ENCODE data around the gene CHTOP.
A peak's percentile ranks its signal among the peaks of the same experiment; 100 is the strongest.

CHTOP gene

DNA sequence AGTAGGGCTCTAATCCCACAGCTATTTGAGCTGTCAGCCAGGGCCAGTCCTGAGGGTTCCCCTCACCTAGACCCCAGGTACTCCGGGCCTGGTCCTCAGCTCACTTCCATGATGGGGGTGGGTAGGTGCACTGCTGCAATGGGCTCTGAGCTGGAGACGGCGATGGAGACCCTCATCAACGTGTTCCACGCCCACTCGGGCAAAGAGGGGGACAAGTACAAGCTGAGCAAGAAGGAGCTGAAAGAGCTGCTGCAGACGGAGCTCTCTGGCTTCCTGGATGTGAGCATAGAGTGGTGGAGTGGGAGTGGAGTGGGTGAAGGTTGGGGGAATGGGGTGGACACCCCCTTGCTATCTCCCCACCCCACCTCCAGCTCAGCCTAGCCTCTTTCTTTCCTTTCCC, 3.5 kb upstream of the CHTOP start:
- H4K8ac ChIP-seq (ENCODE audit: low read depth, low read length) = no peak overlapping the region
- H3K36me3 ChIP-seq (ENCODE audit: control insufficient read depth, insufficient read depth, low read length) = no peaks in the 10 kb centered on the region
- H3K79me1 ChIP-seq (ENCODE audit: low read length) = no peaks in the 10 kb centered on the region
- no peak overlapping the region for H3K27ac ChIP-seq (ENCODE audit: low read depth, low read length)
- no peak overlapping the region for H3K4me3 ChIP-seq (ENCODE audit: low read length)
- no peak overlapping the region for H3K4me2 ChIP-seq (ENCODE audit: low read length)
- no peak overlapping the region for H2BK120ac ChIP-seq (ENCODE audit: low read depth, low read length)
- H3K79me2 ChIP-seq (ENCODE audit: control insufficient read depth, insufficient read depth, low read length) = peaks cover 9% of the 10 kb centered on the region
- H3K27me3 ChIP-seq (ENCODE audit: insufficient read depth, low read length, poor library complexity) = no peaks in the 10 kb centered on the region
- no peak overlapping the region for H3K4ac ChIP-seq (ENCODE audit: low read depth, low read length)
- peaks cover 2% of the 10 kb centered on the region for H3K4me1 ChIP-seq (ENCODE audit: control insufficient read depth, low read depth, low read length)
- no peak overlapping the region for H2AK5ac ChIP-seq (ENCODE audit: low read length)
- no CpG with 5 or more reads among the region's 7 CpGs for WGBS (ENCODE audit: extremely low coverage, insufficient coverage, low lambda C conversion rate)
- no peak overlapping the region for H2BK5ac ChIP-seq (ENCODE audit: low read length)
- H4K5ac ChIP-seq (ENCODE audit: low read length) = no peak overlapping the region
- H2BK15ac ChIP-seq (replicated peaks; ENCODE audit: low read depth) = no peak overlapping the region
- H3K9ac ChIP-seq (ENCODE audit: low read length) = no peak overlapping the region
- no peak for DNase-seq
- H3K23ac ChIP-seq (ENCODE audit: low read length) = no peak overlapping the region
- no peak overlapping the region for H3K56ac ChIP-seq (ENCODE audit: low read length)
- no peak overlapping the region for H3K18ac ChIP-seq (ENCODE audit: low read length)

DNA sequence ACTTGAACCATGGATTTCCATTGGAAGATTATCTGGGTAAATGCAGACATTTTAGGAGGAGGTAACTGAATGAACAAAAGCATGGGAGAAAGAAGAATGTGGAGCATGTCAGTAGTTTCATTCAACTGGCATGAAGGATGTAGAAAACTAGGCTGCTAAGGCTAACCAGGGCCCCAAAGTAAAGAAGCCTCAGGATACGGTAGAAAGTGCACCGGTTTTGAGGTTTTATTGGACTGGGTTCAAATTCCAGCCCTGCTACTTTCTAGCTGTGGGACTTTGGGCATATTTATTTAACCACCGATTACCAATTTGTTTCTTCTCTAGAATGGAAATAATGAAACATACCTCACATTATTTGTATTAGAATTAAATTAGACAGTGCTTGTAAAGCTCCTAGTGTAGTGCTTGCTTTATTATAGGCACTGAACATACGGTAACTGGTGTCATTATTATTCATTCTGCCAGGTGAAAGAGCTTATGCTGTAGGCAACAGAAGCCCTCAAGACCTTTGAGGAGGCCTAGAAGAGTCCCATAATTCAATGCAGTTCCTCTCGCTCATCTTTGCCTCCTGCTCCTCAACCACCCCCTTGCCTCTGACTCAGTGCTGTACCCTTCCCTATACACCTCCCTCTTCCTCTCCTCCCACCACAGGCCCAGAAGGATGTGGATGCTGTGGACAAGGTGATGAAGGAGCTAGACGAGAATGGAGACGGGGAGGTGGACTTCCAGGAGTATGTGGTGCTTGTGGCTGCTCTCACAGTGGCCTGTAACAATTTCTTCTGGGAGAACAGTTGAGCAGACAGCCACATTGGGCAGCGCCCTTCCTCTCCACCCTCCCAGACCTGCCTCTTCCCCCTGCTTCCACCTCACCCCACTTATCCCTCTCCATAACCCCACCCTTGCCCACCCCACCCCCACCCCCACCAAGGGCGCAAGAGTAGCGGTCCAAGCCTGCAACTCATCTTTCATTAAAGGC, 2.5 kb upstream of the CHTOP start:
- Histone ChIP-seq H3K36me3 (ENCODE audit: control insufficient read depth, insufficient read depth, low read length) (peaks cover under 1% of the 10 kb centered on the region), H3K4me3 (ENCODE audit: low read length) (no peak overlapping the region), H4K5ac (ENCODE audit: low read length) (no peak overlapping the region), H4K8ac (ENCODE audit: low read depth, low read length) (no peak overlapping the region), H2BK120ac (ENCODE audit: low read depth, low read length) (no peak overlapping the region), H3K56ac (ENCODE audit: low read length) (peak overlapping the region; percentile 38), H2AK5ac (ENCODE audit: low read length) (no peak overlapping the region), H2BK15ac (replicated peaks; ENCODE audit: low read depth) (no peak overlapping the region), H3K4me2 (ENCODE audit: low read length) (no peak overlapping the region), H3K23ac (ENCODE audit: low read length) (no peak overlapping the region), H3K79me1 (ENCODE audit: low read length) (peaks cover under 1% of the 10 kb centered on the region), H3K9ac (ENCODE audit: low read length) (no peak overlapping the region), H3K4ac (ENCODE audit: low read depth, low read length) (no peak overlapping the region), H3K27ac (ENCODE audit: low read depth, low read length) (no peak overlapping the region), H3K79me2 (ENCODE audit: control insufficient read depth, insufficient read depth, low read length) (peaks cover 19% of the 10 kb centered on the region), H3K4me1 (ENCODE audit: control insufficient read depth, low read depth, low read length) (peaks cover 2% of the 10 kb centered on the region), H3K27me3 (ENCODE audit: insufficient read depth, low read length, poor library complexity) (no peaks in the 10 kb centered on the region), H3K18ac (ENCODE audit: low read length) (no peak overlapping the region), H2BK5ac (ENCODE audit: low read length) (no peak overlapping the region)
- no CpG with 5 or more reads among the region's 10 CpGs for WGBS (ENCODE audit: extremely low coverage, insufficient coverage, low lambda C conversion rate)
- DNase-seq = no peak

DNA sequence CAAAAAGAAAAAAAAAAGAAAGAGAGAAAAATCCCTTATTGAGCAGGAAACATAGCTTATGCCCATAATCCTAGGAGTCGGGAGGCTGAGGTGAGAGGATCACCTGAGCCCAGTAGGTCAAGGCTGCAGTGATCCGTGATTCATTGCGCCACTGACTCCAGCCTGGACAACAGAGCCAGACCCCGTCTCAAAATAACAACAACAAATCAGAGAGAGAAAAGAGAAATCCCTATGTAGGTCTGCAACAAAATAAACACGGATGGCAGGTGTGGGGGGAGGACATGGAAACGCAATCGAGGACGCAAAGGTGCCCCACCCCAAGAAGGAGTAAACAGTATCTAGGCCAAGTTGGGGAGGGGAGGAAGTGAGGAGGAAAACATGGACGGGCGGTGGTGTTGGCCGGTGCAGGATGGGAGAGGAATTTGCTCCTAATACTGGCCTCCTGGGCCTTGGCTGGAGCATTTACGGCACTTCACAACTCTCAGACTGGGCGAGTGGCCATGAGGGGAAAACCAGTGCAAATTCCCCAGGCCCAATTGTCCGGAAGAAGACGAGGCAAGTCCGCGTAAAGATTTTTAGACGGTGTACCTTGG, 609 bp upstream of the CHTOP start:
- Histone ChIP-seq H3K79me1 (ENCODE audit: low read length) (peaks cover 12% of the 10 kb centered on the region), H3K4me1 (ENCODE audit: control insufficient read depth, low read depth, low read length) (no peaks in the 10 kb centered on the region), H2BK5ac (ENCODE audit: low read length) (no peak overlapping the region), H3K23ac (ENCODE audit: low read length) (no peak overlapping the region), H3K56ac (ENCODE audit: low read length) (peak overlapping the region; percentile 77), H4K8ac (ENCODE audit: low read depth, low read length) (no peak overlapping the region), H3K4me2 (ENCODE audit: low read length) (peak overlapping the region; percentile 33), H3K36me3 (ENCODE audit: control insufficient read depth, insufficient read depth, low read length) (peaks cover 11% of the 10 kb centered on the region), H2BK15ac (replicated peaks; ENCODE audit: low read depth) (no peak overlapping the region), H3K4ac (ENCODE audit: low read depth, low read length) (no peak overlapping the region), H3K79me2 (ENCODE audit: control insufficient read depth, insufficient read depth, low read length) (peaks cover 31% of the 10 kb centered on the region), H2BK120ac (ENCODE audit: low read depth, low read length) (no peak overlapping the region), H2AK5ac (ENCODE audit: low read length) (no peak overlapping the region), H3K9ac (ENCODE audit: low read length) (peak overlapping the region; percentile 47), H4K5ac (ENCODE audit: low read length) (peak overlapping the region; percentile 44), H3K27me3 (ENCODE audit: insufficient read depth, low read length, poor library complexity) (no peaks in the 10 kb centered on the region), H3K27ac (ENCODE audit: low read depth, low read length) (no peak overlapping the region), H3K18ac (ENCODE audit: low read length) (no peak overlapping the region), H3K4me3 (ENCODE audit: low read length) (peak overlapping the region; percentile 3)
- no CpG with 5 or more reads among the region's 18 CpGs for WGBS (ENCODE audit: extremely low coverage, insufficient coverage, low lambda C conversion rate)
- DNase-seq = no peak

DNA sequence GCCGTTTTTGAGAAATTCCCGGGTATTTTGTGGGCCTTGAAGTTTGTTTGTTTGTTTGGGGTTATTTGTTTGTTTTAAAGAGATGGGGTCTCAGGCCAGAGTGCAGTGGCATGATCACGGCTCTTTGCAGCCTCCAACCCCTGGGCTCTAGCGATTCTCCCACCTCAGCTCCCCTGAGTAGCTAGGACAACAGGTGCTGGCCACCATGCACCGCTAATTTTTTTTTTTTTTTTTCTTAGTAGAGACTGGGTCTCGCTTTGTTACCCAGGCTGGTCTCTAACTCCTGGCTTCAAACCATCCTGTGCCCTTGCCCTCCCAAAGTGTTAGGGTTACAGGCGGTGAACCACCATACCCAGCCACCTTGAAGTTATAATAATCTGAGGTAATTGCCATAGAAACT, 2.0 kb downstream of the CHTOP start:
- Histone ChIP-seq H4K5ac (ENCODE audit: low read length) (no peak overlapping the region), H3K23ac (ENCODE audit: low read length) (no peak overlapping the region), H3K27me3 (ENCODE audit: insufficient read depth, low read length, poor library complexity) (no peaks in the 10 kb centered on the region), H3K18ac (ENCODE audit: low read length) (no peak overlapping the region), H3K27ac (ENCODE audit: low read depth, low read length) (no peak overlapping the region), H3K79me1 (ENCODE audit: low read length) (peaks cover 15% of the 10 kb centered on the region), H4K8ac (ENCODE audit: low read depth, low read length) (no peak overlapping the region), H3K4me3 (ENCODE audit: low read length) (no peak overlapping the region), H3K4ac (ENCODE audit: low read depth, low read length) (no peak overlapping the region), H3K9ac (ENCODE audit: low read length) (no peak overlapping the region), H2BK120ac (ENCODE audit: low read depth, low read length) (no peak overlapping the region), H3K56ac (ENCODE audit: low read length) (peak overlapping the region; percentile 40), H3K4me1 (ENCODE audit: control insufficient read depth, low read depth, low read length) (no peaks in the 10 kb centered on the region), H3K4me2 (ENCODE audit: low read length) (no peak overlapping the region), H2AK5ac (ENCODE audit: low read length) (no peak overlapping the region), H3K36me3 (ENCODE audit: control insufficient read depth, insufficient read depth, low read length) (peaks cover 17% of the 10 kb centered on the region), H2BK5ac (ENCODE audit: low read length) (no peak overlapping the region), H2BK15ac (replicated peaks; ENCODE audit: low read depth) (no peak overlapping the region), H3K79me2 (ENCODE audit: control insufficient read depth, insufficient read depth, low read length) (peaks cover 31% of the 10 kb centered on the region)
- no peak for DNase-seq
- no CpG with 5 or more reads among the region's 7 CpGs for WGBS (ENCODE audit: extremely low coverage, insufficient coverage, low lambda C conversion rate)

DNA sequence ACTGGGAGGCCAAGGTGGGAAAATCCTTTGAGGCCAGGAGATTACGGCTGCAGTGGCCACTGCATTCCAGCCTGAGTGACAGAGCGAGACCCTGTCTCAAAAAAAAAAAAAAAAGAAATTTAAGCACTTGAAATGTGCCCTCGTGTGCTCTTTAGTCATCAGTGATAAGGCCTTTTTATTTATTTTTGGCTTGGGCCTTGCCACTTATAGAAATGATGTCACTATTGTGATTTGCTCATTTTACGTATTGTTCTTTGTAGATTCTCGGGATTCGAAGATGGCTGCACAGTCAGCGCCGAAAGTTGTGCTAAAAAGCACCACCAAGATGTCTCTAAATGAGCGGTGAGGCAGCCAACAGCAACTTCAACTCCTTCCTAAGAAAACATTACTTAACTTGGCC, 2.4 kb downstream of the CHTOP start:
- Histone ChIP-seq H3K4ac (ENCODE audit: low read depth, low read length) (no peak overlapping the region), H4K8ac (ENCODE audit: low read depth, low read length) (no peak overlapping the region), H3K9ac (ENCODE audit: low read length) (no peak overlapping the region), H3K18ac (ENCODE audit: low read length) (no peak overlapping the region), H3K27me3 (ENCODE audit: insufficient read depth, low read length, poor library complexity) (no peaks in the 10 kb centered on the region), H3K4me2 (ENCODE audit: low read length) (no peak overlapping the region), H3K56ac (ENCODE audit: low read length) (no peak overlapping the region), H3K36me3 (ENCODE audit: control insufficient read depth, insufficient read depth, low read length) (peaks cover 21% of the 10 kb centered on the region), H2AK5ac (ENCODE audit: low read length) (no peak overlapping the region), H3K4me1 (ENCODE audit: control insufficient read depth, low read depth, low read length) (no peaks in the 10 kb centered on the region), H2BK120ac (ENCODE audit: low read depth, low read length) (no peak overlapping the region), H3K4me3 (ENCODE audit: low read length) (no peak overlapping the region), H3K79me2 (ENCODE audit: control insufficient read depth, insufficient read depth, low read length) (peaks cover 31% of the 10 kb centered on the region), H3K27ac (ENCODE audit: low read depth, low read length) (no peak overlapping the region), H3K79me1 (ENCODE audit: low read length) (peaks cover 17% of the 10 kb centered on the region), H4K5ac (ENCODE audit: low read length) (no peak overlapping the region), H3K23ac (ENCODE audit: low read length) (no peak overlapping the region), H2BK5ac (ENCODE audit: low read length) (no peak overlapping the region), H2BK15ac (replicated peaks; ENCODE audit: low read depth) (no peak overlapping the region)
- no CpG with 5 or more reads among the region's 9 CpGs for WGBS (ENCODE audit: extremely low coverage, insufficient coverage, low lambda C conversion rate)
- DNase-seq = no peak

All from mesendoderm (in vitro differentiated cells).